ENCODE measurements around the gene CCDC186.

Gene CCDC186

GRCh38 chr10:114172216-114172615, 1.8 kb downstream of the CCDC186 start:
- no peak for TF ChIP-seq CTCF (IDR thresholded peaks at IDR 0.05; ENCODE audit: low read depth, low read length)
- H3K4me3 ChIP-seq (ENCODE audit: low read depth, low read length), result no peak overlapping the region
- in situ Hi-C loops (cut with HindIII; ENCODE audit: low sequenced_read_pairs), result no loop called here
- DNase-seq (ENCODE audit: low read depth, low spot score), result peak; percentile 15

GRCh38 chr10:114168450-114169009, 5.5 kb downstream of the CCDC186 start:
- no peak overlapping the region for H3K4me3 ChIP-seq (ENCODE audit: low read depth, low read length)
- DNase-seq (ENCODE audit: low read depth, low spot score), result no peak
- TF ChIP-seq CTCF (IDR thresholded peaks at IDR 0.05; ENCODE audit: low read depth, low read length), result no peak
- in situ Hi-C loops (cut with HindIII; ENCODE audit: low sequenced_read_pairs), result no loop called here

GRCh38 chr10:114167985-114168384, 6.0 kb downstream of the CCDC186 start:
- no peak for TF ChIP-seq CTCF (IDR thresholded peaks at IDR 0.05; ENCODE audit: low read depth, low read length)
- in situ Hi-C loops (cut with HindIII; ENCODE audit: low sequenced_read_pairs), result no loop called here
- no peak for DNase-seq (ENCODE audit: low read depth, low spot score)
- H3K4me3 ChIP-seq (ENCODE audit: low read depth, low read length), result no peak overlapping the region

- no peak overlapping the region for H3K4me3 ChIP-seq (ENCODE audit: low read depth, low read length)
- no peak for TF ChIP-seq CTCF (IDR thresholded peaks at IDR 0.05; ENCODE audit: low read depth, low read length)
- DNase-seq (ENCODE audit: low read depth, low spot score), result no peak
- in situ Hi-C loops (cut with HindIII; ENCODE audit: low sequenced_read_pairs), result no loop called here
Measured at GRCh38 chr10:114166494-114166893, 7.5 kb downstream of the CCDC186 start.

- H3K4me3 ChIP-seq (ENCODE audit: low read depth, low read length), result no peak overlapping the region
- TF ChIP-seq CTCF (IDR thresholded peaks at IDR 0.05; ENCODE audit: low read depth, low read length), result no peak
- in situ Hi-C loops (cut with HindIII; ENCODE audit: low sequenced_read_pairs), result no loop called here
- no peak for DNase-seq (ENCODE audit: low read depth, low spot score)
Measured at GRCh38 chr10:114166043-114166442, 8.0 kb downstream of the CCDC186 start.

- no peak for DNase-seq (ENCODE audit: low read depth, low spot score)
- in situ Hi-C loops (cut with HindIII; ENCODE audit: low sequenced_read_pairs), result no loop called here
- no peak overlapping the region for H3K4me3 ChIP-seq (ENCODE audit: low read depth, low read length)
- TF ChIP-seq CTCF (IDR thresholded peaks at IDR 0.05; ENCODE audit: low read depth, low read length), result no peak
Measured at GRCh38 chr10:114163062-114163461, 10.9 kb downstream of the CCDC186 start.

GRCh38 chr10:114157912-114158311, 16.1 kb downstream of the CCDC186 start:
- in situ Hi-C loops (cut with HindIII; ENCODE audit: low sequenced_read_pairs), result no loop called here
- no peak for TF ChIP-seq CTCF (IDR thresholded peaks at IDR 0.05; ENCODE audit: low read depth, low read length)
- DNase-seq (ENCODE audit: low read depth, low spot score), result no peak
- no peak overlapping the region for H3K4me3 ChIP-seq (ENCODE audit: low read depth, low read length)
